KMS-11 (cell line): ENCODE data around the gene BNIP2.

ENCODE experiments used
- H2AFZ ChIP-seq: fragments of 200-600 bp; sonication (generic); 2 replicates; pipeline ENCODE4 v1.6.1; 2016; ENCODE audit warnings: antibody characterized with exemption, mixed run types, low read depth
- H3K27ac ChIP-seq: fragments of 200-600 bp; sonication (generic); 2 replicates; pipeline ENCODE4 v1.6.1; 2016; ENCODE audit warnings: mild to moderate bottlenecking, mixed run types
- H3K27me3 ChIP-seq: fragments of 200-600 bp; sonication (generic); 2 replicates; pipeline ENCODE4 v1.6.1; 2017; ENCODE audit warnings: mild to moderate bottlenecking, low read depth, mixed run types, moderate library complexity; ENCODE audit not compliant: insufficient read depth
- H3K36me3 ChIP-seq: fragments of 200-600 bp; sonication (generic); 2 replicates; pipeline ENCODE4 v1.6.1; 2017; ENCODE audit warnings: mild to moderate bottlenecking, mixed run types; ENCODE audit not compliant: insufficient read depth
- H3K4me1 ChIP-seq: fragments of 200-600 bp; sonication (generic); 2 replicates; pipeline ENCODE4 v1.6.1; 2016; ENCODE audit warnings: mild to moderate bottlenecking, low read depth, mixed run types; ENCODE audit not compliant: poor library complexity, severe bottlenecking
- H3K4me2 ChIP-seq: fragments of 200-600 bp; sonication (generic); 2 replicates; pipeline ENCODE4 v1.7.0; 2016; ENCODE audit warnings: mild to moderate bottlenecking, mixed run types
- H3K4me3 ChIP-seq: fragments of 200-600 bp; sonication (generic); IDR thresholded peaks from 2 replicates; pipeline ENCODE4 v1.6.1; 2017; ENCODE audit warnings: low read depth, low read length, mixed read lengths; ENCODE audit not compliant: insufficient read depth
- H3K79me2 ChIP-seq: fragments of 200-600 bp; sonication (generic); 2 replicates; pipeline ENCODE4 v1.6.1; 2016; ENCODE audit warnings: low read depth, mixed run types; ENCODE audit not compliant: insufficient read depth
- H3K9ac ChIP-seq: fragments of 200-600 bp; sonication (generic); 2 replicates; pipeline ENCODE4 v1.6.1; 2016; ENCODE audit warnings: mild to moderate bottlenecking, mixed run types
- H4K20me1 ChIP-seq: fragments of 200-600 bp; sonication (generic); 2 replicates; pipeline ENCODE4 v1.6.1; 2016; ENCODE audit warnings: mild to moderate bottlenecking, mixed run types; ENCODE audit not compliant: insufficient read depth
- CTCF ChIP-seq: fragments of 200-600 bp; sonication (generic); conservative IDR thresholded peaks from 2 replicates; pipeline ENCODE4 v1.6.1; 2017; ENCODE audit warnings: low read depth, mild to moderate bottlenecking, antibody characterized with exemption, low read length, moderate library complexity, mixed read lengths

Gene BNIP2

GRCh38 chr15:59609730-59610712, 79.1 kb downstream of the BNIP2 start:
- H3K4me3 ChIP-seq = no peak overlapping the region
- TF ChIP-seq CTCF = no peak
- no peak overlapping the region for H3K4me2 ChIP-seq
- H3K27ac ChIP-seq = no peak overlapping the region
- H2AFZ ChIP-seq = no peak overlapping the region
- H3K36me3 ChIP-seq = no peaks in the 10 kb centered on the region
- no peaks in the 10 kb centered on the region for H3K4me1 ChIP-seq
- H4K20me1 ChIP-seq = no peaks in the 10 kb centered on the region
- no peaks in the 10 kb centered on the region for H3K27me3 ChIP-seq
- no peak overlapping the region for H3K9ac ChIP-seq
- H3K79me2 ChIP-seq = no peaks in the 10 kb centered on the region
